Prostate gland (tissue), 2 donors: Measurements from ENCODE around the gene NSUN3. TPM values are rescaled to one million over a fixed set of nuclear protein-coding genes. Genes with fewer than 3 reads are reported as not detected.

Experiments
- DNase-seq: peaks from one replicate; pipeline ENCODE4 v3.0.0-alpha.2; 2019; ENCODE audit warnings: low spot score
- H3K27ac ChIP-seq, 2 donors: fragments of 200-600 bp; sonication (generic); 2 replicates each; pipeline ENCODE4 v1.5.1; 2017 to 2019
- H3K27me3 ChIP-seq: fragments of 200-600 bp; sonication (generic); replicated peaks from 2 replicates; pipeline ENCODE4 v1.5.1; 2019; ENCODE audit not compliant: insufficient read depth
- H3K36me3 ChIP-seq, 2 donors: fragments of 200-600 bp; sonication (generic); 1 replicate in 1 of 2; 2 replicates in 1 of 2; pipeline versions ENCODE4 v1.5.1 to v1.8.1; 2017 to 2019
- H3K4me1 ChIP-seq: fragments of 200-600 bp; sonication (generic); replicated peaks from 2 replicates; pipeline ENCODE4 v1.5.1; 2019
- H3K4me3 ChIP-seq, 2 donors: fragments of 200-600 bp; sonication (generic); 2 replicates each; pipeline ENCODE4 v1.5.1; 2017 to 2019
- H3K9me3 ChIP-seq: fragments of 200-600 bp; sonication (generic); 2 replicates; pipeline ENCODE4 v1.5.1; 2017
- CTCF ChIP-seq, 4 experiments: fragments of 200-600 bp in 2 of 4; fragments of 450-650 bp in 2 of 4; sonication (generic) in 2 of 4; IDR thresholded peaks; 1 replicate in 3 of 4; 2 replicates in 1 of 4; pipeline ENCODE4 v1.5.1; 2016 to 2019; ENCODE audit warnings: antibody characterized with exemption in 4 of 4, mild to moderate bottlenecking in 2 of 4, moderate library complexity in 2 of 4
- POLR2A ChIP-seq: fragments of 450-650 bp; IDR thresholded peaks from one replicate; pipeline ENCODE4 v1.6.1; 2016; ENCODE audit warnings: antibody characterized with exemption, mild to moderate bottlenecking
- POLR2AphosphoS5 ChIP-seq: sonication (generic); formaldehyde crosslinking; IDR thresholded peaks from one replicate; pipeline ENCODE4 v1.6.1; 2017; ENCODE audit warnings: antibody characterized with exemption
- WGBS: methylation state at CpG from one replicate; pipeline ENCODE4 v1.1.5; 2018; 5-methylcytosine and 5-hydroxymethylcytosine counted together
- intact Hi-C: fragments of 100-400 bp; cut with DNase I; formaldehyde crosslinking; loops from one replicate; pipeline ENCODE4 v1.14.2; 2022
- total RNA-seq, 2 donors: library from RNA; depleted of rRNA; stranded (reverse); fragments of >200 nt; gene quantifications; one replicate each; pipeline ENCODE4 v1.1.0, GENCODE V29; 2016

Gene NSUN3
- total RNA-seq, 2 donors from 2014 or later: 9.2 to 12.2 TPM

- TF ChIP-seq POLR2AphosphoS5 (no peak), CTCF (IDR thresholded peaks at IDR 0.05) (no peak), POLR2A (no peak)
- no peaks in the 10 kb centered on the region for H3K36me3 ChIP-seq
- DNase-seq: no peak
- 85% methylated on average over 2 of the region's 2 CpGs for WGBS
- no peaks in the 10 kb centered on the region for H3K4me1 ChIP-seq
- intact Hi-C loops: no loop called here
- no peak overlapping the region for H3K27ac ChIP-seq
- H3K4me3 ChIP-seq: no peak overlapping the region
- no peaks in the 10 kb centered on the region for H3K27me3 ChIP-seq
- H3K9me3 ChIP-seq: no peaks in the 10 kb centered on the region
Measured at GRCh38 chr3:94121161-94121560, 58.3 kb downstream of the NSUN3 start.

DNA sequence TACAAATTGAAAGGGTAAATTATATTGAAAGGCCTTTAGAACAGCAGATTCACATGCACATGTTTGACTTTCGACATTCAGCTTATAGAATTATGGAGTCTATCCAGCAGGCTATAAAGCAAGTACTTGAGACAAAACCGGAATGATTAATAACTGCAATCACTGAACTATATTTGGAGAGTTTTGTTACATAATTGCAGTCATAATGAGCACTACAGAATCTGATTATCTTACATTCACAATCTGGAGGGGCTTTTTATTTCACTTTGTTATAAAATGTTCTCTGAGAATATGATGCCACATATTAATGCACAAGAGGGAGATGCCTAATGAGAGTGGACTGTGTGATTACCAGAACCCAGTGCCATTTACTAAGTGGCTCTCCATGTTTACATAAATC lies 64.3 kb downstream of the NSUN3 start:
- Histone ChIP-seq H3K9me3 (no peaks in the 10 kb centered on the region), H3K27me3 (no peaks in the 10 kb centered on the region), H3K4me1 (no peaks in the 10 kb centered on the region), H3K36me3 (no peaks in the 10 kb centered on the region), H3K4me3 (no peak overlapping the region), H3K27ac (no peak overlapping the region)
- TF ChIP-seq CTCF (IDR thresholded peaks at IDR 0.05) (no peak), POLR2AphosphoS5 (no peak), POLR2A (no peak)
- DNase-seq: no peak
- intact Hi-C loops: no loop called here
- 51% methylated on average over 2 of the region's 2 CpGs for whole genome bisulfite sequencing

- TF ChIP-seq POLR2A (no peak), POLR2AphosphoS5 (no peak), CTCF (IDR thresholded peaks at IDR 0.05) (no peak)
- H3K27me3 ChIP-seq: no peaks in the 10 kb centered on the region
- no peak overlapping the region for H3K27ac ChIP-seq
- H3K36me3 ChIP-seq: no peaks in the 10 kb centered on the region
- DNase-seq: no peak
- H3K4me1 ChIP-seq: no peaks in the 10 kb centered on the region
- WGBS: 98% methylated on average over 2 of the region's 2 CpGs
- H3K4me3 ChIP-seq: no peak overlapping the region
- H3K9me3 ChIP-seq: no peaks in the 10 kb centered on the region
- intact Hi-C loops: no loop called here
Measured at GRCh38 chr3:94130690-94131089, 67.8 kb downstream of the NSUN3 start.

DNA sequence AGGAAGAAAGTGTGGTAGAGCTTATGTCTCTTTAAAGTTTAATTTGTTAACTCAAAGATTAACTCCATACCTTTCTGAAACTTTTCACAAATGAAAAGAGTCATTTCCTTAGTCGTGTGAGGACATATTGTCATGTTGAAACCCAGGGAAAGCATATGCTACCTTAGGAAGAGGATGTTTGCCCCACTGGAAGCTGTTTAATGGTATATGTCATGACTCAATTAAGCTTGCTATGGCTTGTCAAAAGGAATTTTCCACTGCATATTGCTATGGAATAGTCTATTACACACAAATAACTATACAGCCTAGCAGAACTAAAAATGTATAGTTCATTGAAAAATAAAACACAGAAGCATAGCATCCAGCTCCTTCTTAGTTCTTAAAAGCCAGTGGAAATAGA lies 69.9 kb downstream of the NSUN3 start:
- H3K27me3 ChIP-seq: no peaks in the 10 kb centered on the region
- 19% methylated on average over 1 of the region's 1 CpG for WGBS
- TF ChIP-seq POLR2A (no peak), CTCF (IDR thresholded peaks at IDR 0.05) (no peak), POLR2AphosphoS5 (no peak)
- H3K9me3 ChIP-seq: no peaks in the 10 kb centered on the region
- H3K36me3 ChIP-seq: no peaks in the 10 kb centered on the region
- no peak for DNase-seq
- intact Hi-C loops: no loop called here
- no peak overlapping the region for H3K27ac ChIP-seq
- H3K4me3 ChIP-seq: no peak overlapping the region
- H3K4me1 ChIP-seq: no peaks in the 10 kb centered on the region

DNA sequence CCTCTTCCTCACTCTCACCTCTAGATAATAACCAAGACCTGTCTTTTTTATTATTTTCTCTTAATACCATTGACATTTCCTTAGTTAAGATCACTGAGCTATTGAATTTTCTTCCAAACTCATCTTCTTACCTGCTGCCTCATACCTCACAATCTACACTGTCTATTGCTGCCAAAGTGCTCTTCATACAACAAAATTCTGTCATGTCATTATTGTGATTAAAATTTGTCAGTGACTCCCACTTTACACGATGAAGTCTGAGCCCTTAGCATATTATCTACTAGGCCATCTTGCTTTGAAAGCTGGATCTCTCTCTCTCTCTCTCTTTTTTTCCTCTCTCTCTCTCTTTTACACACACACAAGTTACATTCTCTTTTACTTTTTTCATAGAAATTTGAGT lies 73.3 kb downstream of the NSUN3 start:
- no peaks in the 10 kb centered on the region for H3K4me1 ChIP-seq
- H3K36me3 ChIP-seq: no peaks in the 10 kb centered on the region
- H3K27me3 ChIP-seq: no peaks in the 10 kb centered on the region
- H3K27ac ChIP-seq: no peak overlapping the region
- TF ChIP-seq CTCF (IDR thresholded peaks at IDR 0.05): no peak
- TF ChIP-seq POLR2AphosphoS5: no peak
- no peak for TF ChIP-seq POLR2A
- no peak for DNase-seq
- 31% methylated on average over 1 of the region's 1 CpG for WGBS
- intact Hi-C loops: no loop called here
- H3K4me3 ChIP-seq: no peak overlapping the region
- H3K9me3 ChIP-seq: no peaks in the 10 kb centered on the region
